Astrocyte (in vitro differentiated cells and primary cell): Measurements from ENCODE around the gene ECM1. TPM values are rescaled to one million over a fixed set of nuclear protein-coding genes. Genes with fewer than 3 reads are reported as not detected.
A peak's percentile ranks its signal among the peaks of the same experiment; 100 is the strongest.

Source experiments
- DNase-seq: peaks from one replicate; pipeline ENCODE4 v3.0.0-alpha.2; 2010; ENCODE audit warnings: low read depth
- FAIRE-seq: peaks from 2 replicates; lab custom pipeline; 2011; peaks lifted over from hg19 to GRCh38; lab: Jason Lieb, UNC
- H2AFZ ChIP-seq: 2 replicates; pipeline ENCODE4 v1.6.0; 2012; ENCODE audit warnings: low read depth, low read length, inconsistent platforms
- H3K27ac ChIP-seq: 2 replicates; pipeline ENCODE4 v1.5.1; 2011; ENCODE audit warnings: low read depth, low read length, inconsistent platforms
- H3K27me3 ChIP-seq: 2 replicates; pipeline ENCODE4 v1.6.0; 2011; ENCODE audit warnings: low read length, inconsistent platforms; ENCODE audit not compliant: insufficient read depth
- H3K36me3 ChIP-seq: 2 replicates; pipeline ENCODE4 v1.5.1; 2011; ENCODE audit warnings: low read length, inconsistent platforms; ENCODE audit not compliant: insufficient read depth
- H3K4me1 ChIP-seq: 2 replicates; pipeline ENCODE4 v1.5.1; 2011; ENCODE audit warnings: low read length, inconsistent platforms; ENCODE audit not compliant: insufficient read depth
- H3K4me2 ChIP-seq: 2 replicates; pipeline ENCODE4 v1.6.0; 2012; ENCODE audit warnings: low read length, inconsistent platforms
- H3K4me3 ChIP-seq: 2 replicates; pipeline ENCODE4 v1.5.1; 2011; ENCODE audit warnings: low read depth, mild to moderate bottlenecking, low read length, inconsistent platforms; ENCODE audit not compliant: insufficient read depth
- H3K79me2 ChIP-seq: 2 replicates; pipeline ENCODE4 v1.6.0; 2012; ENCODE audit warnings: mild to moderate bottlenecking, low read length, inconsistent platforms; ENCODE audit not compliant: insufficient read depth
- H3K9ac ChIP-seq: 2 replicates; pipeline ENCODE4 v1.6.0; 2012; ENCODE audit warnings: mild to moderate bottlenecking, low read length, inconsistent platforms
- H3K9me3 ChIP-seq: 2 replicates; pipeline ENCODE4 v1.5.1; 2012; ENCODE audit warnings: low read depth, mild to moderate bottlenecking, low read length, inconsistent platforms; ENCODE audit not compliant: insufficient read depth
- H4K20me1 ChIP-seq: 2 replicates; pipeline ENCODE4 v1.6.0; 2012; ENCODE audit warnings: low read length, inconsistent platforms; ENCODE audit not compliant: insufficient read depth
- H3K27ac Mint-ChIP-seq: one replicate; pipeline ENCODE4 v1.8.0; 2021; ENCODE audit warnings: mild to moderate bottlenecking, mixed read lengths; ENCODE audit not compliant: unreplicated experiment
- H3K27me3 Mint-ChIP-seq: one replicate; pipeline ENCODE4 v1.8.0; 2021; ENCODE audit warnings: low read depth, mixed read lengths; ENCODE audit not compliant: unreplicated experiment
- H3K36me3 Mint-ChIP-seq: one replicate; pipeline ENCODE4 v1.8.0; 2021; ENCODE audit warnings: low read depth, mixed read lengths; ENCODE audit not compliant: unreplicated experiment
- H3K4me1 Mint-ChIP-seq: one replicate; pipeline ENCODE4 v1.8.0; 2021; ENCODE audit warnings: low read depth, mixed read lengths; ENCODE audit not compliant: unreplicated experiment
- H3K4me3 Mint-ChIP-seq: one replicate; pipeline ENCODE4 v1.8.0; 2021; ENCODE audit warnings: mild to moderate bottlenecking, moderate library complexity, mixed read lengths; ENCODE audit not compliant: unreplicated experiment
- H3K9me3 Mint-ChIP-seq: one replicate; pipeline ENCODE4 v1.8.0; 2021; ENCODE audit warnings: mild to moderate bottlenecking, mixed read lengths; ENCODE audit not compliant: unreplicated experiment
- CTCF ChIP-seq: IDR thresholded peaks from 2 replicates; pipeline ENCODE4 v1.5.1; 2011; ENCODE audit warnings: low read depth, mild to moderate bottlenecking, inconsistent platforms, low read length, moderate library complexity; ENCODE audit not compliant: insufficient read depth
- EZH2 ChIP-seq: IDR thresholded peaks from 2 replicates; pipeline ENCODE4 v1.6.1; 2012; ENCODE audit warnings: mild to moderate bottlenecking, low read length, inconsistent platforms; ENCODE audit not compliant: insufficient read depth
- total RNA-seq: library from RNA; stranded (reverse); gene quantifications from 2 replicates; pipeline ENCODE4 v1.2.1, GENCODE V29; 2021

Gene ECM1
- total RNA-seq, 1 donor from 2014 or later = 26.0 TPM

- peaks cover 22% of the 10 kb centered on the region for H4K20me1 ChIP-seq
- FAIRE-seq (no peak), DNase-seq (no peak)
- peak overlapping the region; percentile 81 for H3K4me3 Mint-ChIP-seq
- H3K4me1 Mint-ChIP-seq = peaks cover 38% of the 10 kb centered on the region
- H3K9me3 ChIP-seq = no peaks in the 10 kb centered on the region
- no peaks in the 10 kb centered on the region for H3K36me3 ChIP-seq
- TF ChIP-seq EZH2 (no peak), CTCF (peak; percentile 65)
- peaks cover 2% of the 10 kb centered on the region for H3K36me3 Mint-ChIP-seq
- H3K79me2 ChIP-seq = peaks cover 45% of the 10 kb centered on the region
- H3K27me3 ChIP-seq = no peaks in the 10 kb centered on the region
- peak overlapping the region; percentile 61 for H2AFZ ChIP-seq
- H3K27ac Mint-ChIP-seq = peak overlapping the region; percentile 100
- H3K4me3 ChIP-seq = peak overlapping the region; percentile 63
- H3K27me3 Mint-ChIP-seq = no peaks in the 10 kb centered on the region
- H3K4me1 ChIP-seq = peaks cover 42% of the 10 kb centered on the region
- H3K9me3 Mint-ChIP-seq = no peaks in the 10 kb centered on the region
- H3K9ac ChIP-seq = peak overlapping the region; percentile 99
- peak overlapping the region; percentile 96 for H3K4me2 ChIP-seq
- peak overlapping the region; percentile 100 for H3K27ac ChIP-seq
Measured at GRCh38 chr1:150560576-150561253, 52.8 kb downstream of the ECM1 start.

GRCh38 chr1:150561254-150561973 is 53.5 kb downstream of the ECM1 start:
- Mint-ChIP-seq H3K4me1 (peaks cover 41% of the 10 kb centered on the region), H3K4me3 (peak overlapping the region; percentile 81), H3K9me3 (no peaks in the 10 kb centered on the region), H3K27ac (peak overlapping the region; percentile 100), H3K27me3 (no peaks in the 10 kb centered on the region), H3K36me3 (peaks cover 2% of the 10 kb centered on the region)
- Histone ChIP-seq H3K27ac (peak overlapping the region; percentile 100), H3K27me3 (no peaks in the 10 kb centered on the region), H3K9me3 (no peaks in the 10 kb centered on the region), H4K20me1 (peaks cover 18% of the 10 kb centered on the region), H3K9ac (peak overlapping the region; percentile 99), H3K79me2 (peaks cover 52% of the 10 kb centered on the region), H3K4me3 (peak overlapping the region; percentile 63), H3K36me3 (no peaks in the 10 kb centered on the region), H2AFZ (peak overlapping the region; percentile 61), H3K4me2 (peak overlapping the region; percentile 96), H3K4me1 (peaks cover 42% of the 10 kb centered on the region)
- TF ChIP-seq CTCF (no peak), EZH2 (no peak)
- peak; percentile 50 for FAIRE-seq
- peak; percentile 98 for DNase-seq
